K562 (cell line): ENCODE data around the gene FANCC. TPM values are rescaled to one million over a fixed set of nuclear protein-coding genes. Genes with fewer than 3 reads are reported as not detected.

Experiments used
- ATAC-seq: fragments of 200-7000 bp; cut with Tn5 transposase; 3 replicates; pipeline ENCODE4 v1.9.1; 2020; ENCODE audit warnings: moderate library complexity
- BruUV-seq: library from RNA; stranded (reverse); fragments of 400-500 nt; replicated peaks from 2 replicates; lab custom pipeline; 2021; lab: Mats Ljungman, UMichigan
- CTCF ChIA-PET: fragments of 300-600 bp; formaldehyde crosslinking; extraction: SDS; loops from one replicate; lab custom pipeline; 2021; ENCODE audit warnings: low intra/inter-chr PET ratio; lab: Yijun Ruan, JAX
- POLR2A ChIA-PET: fragments of 300-600, 350-650 bp; sonication (Branson Sonifier 250); formaldehyde crosslinking; extraction: SDS; loops from one replicate; lab custom pipeline; 2021; ENCODE audit warnings: antibody characterized with exemption, inconsistent platforms; lab: Yijun Ruan, JAX
- DNase-seq, 4 experiments: peaks; one replicate each; pipeline versions ENCODE4 v3.0.0 to v3.0.0-alpha.2; 2011 to 2018; ENCODE audit warnings: low spot score in 3 of 4, mixed read lengths in 3 of 4; ENCODE audit errors: extremely low read depth in 1 of 4
- FAIRE-seq: peaks from 2 replicates; lab custom pipeline; 2011; peaks lifted over from hg19 to GRCh38; lab: Jason Lieb, UNC
- H2AFZ ChIP-seq: 2 replicates; pipeline ENCODE4 v1.6.0; 2011; ENCODE audit warnings: low read depth, low read length, control low read depth, inconsistent platforms
- H3K27ac ChIP-seq: fragments of 200-600 bp; 3 replicates; pipeline ENCODE4 v1.8.0; 2011; ENCODE audit warnings: low read depth, mild to moderate bottlenecking, control low read depth, inconsistent platforms, low read length, moderate library complexity, mixed read lengths; ENCODE audit errors: extremely low read depth
- H3K27me3 ChIP-seq, 2 experiments: fragments of 300-600 bp in 1 of 2; 2 replicates in 1 of 2; 3 replicates in 1 of 2; pipeline versions ENCODE4 v1.6.0 to v1.8.0; 2011; ENCODE audit warnings: inconsistent platforms in 2 of 2, low read length in 2 of 2, mild to moderate bottlenecking in 1 of 2, mixed read lengths in 1 of 2, moderate library complexity in 1 of 2; ENCODE audit not compliant: control insufficient read depth in 2 of 2, insufficient read depth in 2 of 2
- H3K36me3 ChIP-seq: fragments of 300-600 bp; 3 replicates; pipeline ENCODE4 v1.8.0; 2011; ENCODE audit warnings: mild to moderate bottlenecking, low read length, inconsistent platforms; ENCODE audit not compliant: control insufficient read depth, insufficient read depth
- H3K4me1 ChIP-seq, 2 experiments: fragments of 200-600 bp in 1 of 2; replicated peaks in 1 of 2; 2 replicates in 1 of 2; 3 replicates in 1 of 2; pipeline versions ENCODE4 v1.5.1 to v1.8.0; 2011; ENCODE audit warnings: inconsistent platforms in 2 of 2, low read length in 2 of 2, mild to moderate bottlenecking in 1 of 2, mixed read lengths in 1 of 2, moderate library complexity in 1 of 2; ENCODE audit not compliant: control insufficient read depth in 2 of 2, insufficient read depth in 2 of 2
- H3K4me2 ChIP-seq: 2 replicates; pipeline ENCODE4 v1.6.1; 2011; ENCODE audit warnings: low read length, control low read depth, inconsistent platforms, mixed read lengths; ENCODE audit not compliant: insufficient read depth
- H3K4me3 ChIP-seq: fragments of 200-600 bp; sonication (generic), shearing (Covaris generic); 2 replicates; pipeline ENCODE4 v1.5.1; 2016; ENCODE audit warnings: control low read depth, inconsistent platforms
- H3K79me2 ChIP-seq: fragments of 200-600 bp; 3 replicates; pipeline ENCODE4 v1.8.0; 2011; ENCODE audit warnings: low read length, inconsistent platforms; ENCODE audit not compliant: control insufficient read depth, insufficient read depth
- H3K9ac ChIP-seq, 2 experiments: 2 replicates each; pipeline versions ENCODE4 v1.6.0 to v1.6.1; 2011; ENCODE audit warnings: low read depth in 2 of 2, low read length in 2 of 2, control low read depth in 1 of 2, inconsistent platforms in 1 of 2, mild to moderate bottlenecking in 1 of 2, mixed read lengths in 1 of 2; ENCODE audit not compliant: insufficient read depth in 1 of 2
- H3K9me1 ChIP-seq: one replicate; pipeline ENCODE4 v1.6.0; 2011; ENCODE audit warnings: inconsistent platforms, mild to moderate bottlenecking, low read length, moderate library complexity; ENCODE audit not compliant: control insufficient read depth, insufficient read depth
- H3K9me3 ChIP-seq: replicated peaks from 2 replicates; pipeline ENCODE4 v1.5.1; 2011; ENCODE audit warnings: low read depth, low read length, inconsistent platforms; ENCODE audit not compliant: control insufficient read depth, insufficient read depth
- H4K20me1 ChIP-seq: replicated peaks from 2 replicates; pipeline ENCODE4 v1.6.1; 2011; ENCODE audit warnings: low read length, inconsistent platforms, mixed read lengths; ENCODE audit not compliant: control insufficient read depth, insufficient read depth
- CC2D1A ChIP-seq: fragments of 450-650 bp; IDR thresholded peaks from 2 replicates; pipeline ENCODE4 v1.6.1; 2017; ENCODE audit warnings: mild to moderate bottlenecking
- JUND ChIP-seq, 2 experiments: IDR thresholded peaks; 2 replicates in 1 of 2; 3 replicates in 1 of 2; pipeline ENCODE4 v1.6.1; 2011; ENCODE audit warnings: borderline replicate concordance in 2 of 2, low read depth in 2 of 2, low read length in 2 of 2, improper control_type of control experiment in 1 of 2, missing biosample characterization in 1 of 2, missing genetic modification characterization in 1 of 2, missing genetic modification reagents in 1 of 2
- KLF13 ChIP-seq: fragments of 450-650 bp; IDR thresholded peaks from 2 replicates; pipeline ENCODE4 v1.6.1; 2016; ENCODE audit warnings: missing genetic modification characterization, low read depth, mild to moderate bottlenecking, missing compliant biosample characterization, moderate library complexity, borderline replicate concordance
- MXI1 ChIP-seq: IDR thresholded peaks from 2 replicates; pipeline ENCODE4 v1.6.1; 2011; ENCODE audit warnings: low read depth, mild to moderate bottlenecking, improper control_type of control experiment, low read length
- MYBL2 ChIP-seq, 2 experiments: fragments of 450-650 bp in 1 of 2; sonication (generic) in 1 of 2; formaldehyde crosslinking in 1 of 2; IDR thresholded peaks; 2 replicates each; pipeline versions ENCODE4 v1.6.1 to v1.8.1; 2017 to 2022; ENCODE audit warnings: borderline replicate concordance in 1 of 2, inconsistent platforms in 1 of 2, low read depth in 1 of 2, mild to moderate bottlenecking in 1 of 2, missing genetic modification reagents in 1 of 2, moderate library complexity in 1 of 2
- NFE2L1 ChIP-seq: fragments of 450-650 bp; IDR thresholded peaks from 2 replicates; pipeline ENCODE4 v1.6.1; 2016; ENCODE audit warnings: missing genetic modification characterization, low read depth, mild to moderate bottlenecking, missing compliant biosample characterization, moderate library complexity, borderline replicate concordance
- RBM17 ChIP-seq: fragments of 200-400 bp; formaldehyde crosslinking; IDR thresholded peaks from 2 replicates; pipeline ENCODE4 v1.6.1; 2017; ENCODE audit warnings: low read depth, mild to moderate bottlenecking, low read length, borderline replicate concordance
- SMARCE1 ChIP-seq: fragments of 450-650 bp; IDR thresholded peaks from 2 replicates; pipeline ENCODE4 v1.7.1; 2016; ENCODE audit warnings: mild to moderate bottlenecking
- SREBF1 ChIP-seq: fragments of 150-350 bp; IDR thresholded peaks from 2 replicates; pipeline ENCODE4 v1.6.1; 2014; ENCODE audit warnings: antibody characterized with exemption, low read depth, low read length, borderline replicate concordance
- SRSF7 ChIP-seq: fragments of 200-400 bp; formaldehyde crosslinking; optimal IDR thresholded peaks from 2 replicates; pipeline ENCODE3; 2017; ENCODE audit warnings: mild to moderate bottlenecking, low read depth, low read length
- TCF3 ChIP-seq: sonication (generic); formaldehyde crosslinking; IDR thresholded peaks from 2 replicates; pipeline ENCODE4 v1.4.0; 2020; ENCODE audit warnings: mild to moderate bottlenecking, missing genetic modification reagents
- WHSC1 ChIP-seq: IDR thresholded peaks from one replicate; pipeline ENCODE4 v1.6.1; 2012; ENCODE audit warnings: low read length, control low read depth, inconsistent platforms
- WGBS: fragments of 100-300 bp; shearing (Covaris generic); methylation state at CpG from one replicate; pipeline ENCODE4 v1.1.6; 2016; ENCODE audit warnings: low coverage, mixed read lengths; ENCODE audit not compliant: insufficient coverage; ENCODE audit errors: missing lambda C conversion rate; 5-methylcytosine and 5-hydroxymethylcytosine counted together
- in situ Hi-C: fragments of 300-500 bp; cut with MboI; formaldehyde crosslinking; loops from 4 replicates; pipeline ENCODE4 v1.15.0; 2018; ENCODE audit warnings: inconsistent platforms, mixed read lengths
- intact Hi-C: fragments of 100-400 bp; cut with micrococcal nuclease; formaldehyde crosslinking; loops from 2 replicates; pipeline ENCODE4 v1.14.2; 2022
- polyA plus RNA-seq, 8 experiments: library from polyadenylated mRNA; depleted of rRNA in 4 of 8; stranded (reverse) in 5 of 8; unstranded in 3 of 8; fragments of >200 nt; fragmentation: Nextera tagmentation in 2 of 8; fragmentation: Illumina TruSeq in 1 of 8; extraction: Ambion mirVana in 2 of 8; extraction: Trizol in 1 of 8; gene quantifications; 2 replicates each; pipeline versions ENCODE4 v1.2.1 to v1.2.3, GENCODE V29; 2011 to 2014; ENCODE audit warnings: inconsistent platforms in 1 of 8, missing spikeins in 1 of 8
- total RNA-seq, 7 experiments: library from RNA; depleted of rRNA in 6 of 7; stranded (reverse); fragments of >200 nt in 6 of 7; fragmentation: Illumina TruSeq in 2 of 7; extraction: Trizol in 2 of 7; gene quantifications; 2 replicates each; pipeline versions ENCODE4 v1.2.1 to v1.2.3, GENCODE V29; 2011 to 2021; ENCODE audit warnings: low replicate concordance in 1 of 7
- TF ChIP-seq, protein P1 (sequence below): fragments of 450-650 bp; IDR thresholded peaks from 2 replicates; pipeline ENCODE4 v1.7.0; 2016; ENCODE audit warnings: borderline replicate concordance
- TF ChIP-seq, protein P2 (sequence below), 2 experiments: fragments of 200-800 bp in 1 of 2; sonication (Bioruptor generic) in 1 of 2; sonication (generic) in 1 of 2; formaldehyde crosslinking in 1 of 2; IDR thresholded peaks in 1 of 2; conservative IDR thresholded peaks in 1 of 2; 2 replicates each; pipeline versions ENCODE4 v1.5.0 to v1.6.1; 2016 to 2020; ENCODE audit warnings: missing compliant biosample characterization in 1 of 2, missing genetic modification characterization in 1 of 2, missing genetic modification reagents in 1 of 2
- TF ChIP-seq, protein P3 (sequence below): fragments of 450-650 bp; IDR thresholded peaks from 2 replicates; pipeline ENCODE4 v1.6.1; 2016; ENCODE audit warnings: mild to moderate bottlenecking

FANCC gene
- total and polyA plus RNA-seq, 9 of the 15 experiments (the other 6 are each of a cell fraction or from before 2014, with no cell fraction given): 4.6 to 18.4 (median 14.2) TPM

DNA sequence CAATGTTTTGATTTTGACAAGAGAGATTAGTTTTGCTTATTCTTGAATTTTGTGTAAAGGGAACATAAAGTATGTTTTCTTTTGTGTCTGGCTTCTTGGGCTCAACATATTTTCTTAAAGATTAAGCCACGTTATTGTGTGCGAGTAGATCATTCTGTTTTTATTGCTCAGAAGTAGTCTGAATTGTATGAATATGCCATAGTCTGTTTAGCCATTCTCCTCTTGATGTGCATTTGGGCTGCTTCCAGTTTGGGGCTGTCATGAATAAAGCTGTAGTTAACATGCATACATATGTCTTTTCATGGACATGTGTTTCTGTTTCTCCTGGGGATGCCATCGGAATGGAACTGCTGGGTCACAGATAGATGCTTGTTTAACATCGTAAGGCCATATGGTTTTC, 198.9 kb downstream of the FANCC start:
- Histone ChIP-seq H3K4me3 (no peak overlapping the region), H3K27me3 (no peaks in the 10 kb centered on the region), H3K9me1 (no peaks in the 10 kb centered on the region), H2AFZ (no peak overlapping the region), H4K20me1 (no peaks in the 10 kb centered on the region), H3K36me3 (peaks cover 3% of the 10 kb centered on the region; the same call in 1 of the 3 replicates), H3K9me3 (no peaks in the 10 kb centered on the region), H3K27ac (no peak overlapping the region), H3K4me1 (no peaks in the 10 kb centered on the region), H3K79me2 (no peaks in the 10 kb centered on the region), H3K9ac (no peak overlapping the region), H3K4me2 (no peak overlapping the region)
- POLR2A ChIA-PET: interaction anchor here (0.6 kb wide), 1 partner anchor 29 kb away, joined by 3 read pairs; no protein-coding TSS in a partner anchor
- intact Hi-C loops: no loop called here
- no peak for DNase-seq
- BruUV-seq: no TSS peak
- CTCF ChIA-PET: no interaction called here
- no peak for FAIRE-seq
- ATAC-seq: no peak
- in situ Hi-C loops: no loop called here
- 83% methylated on average over 4 of the region's 4 CpGs for WGBS
- TF ChIP-seq TCF3: no peak
- no peak for TF ChIP-seq WHSC1
- no peak for TF ChIP-seq MXI1
- no peak for TF ChIP-seq MYBL2 (IDR thresholded peaks at IDR 0.05; ENCODE audit: low read depth)
- no peak for TF ChIP-seq MYBL2 (CRISPR knock-in tag; IDR thresholded peaks at IDR 0.05; ENCODE audit: borderline replicate concordance)
- TF ChIP-seq KLF13 (tag): no peak
- TF ChIP-seq, protein P1, sequence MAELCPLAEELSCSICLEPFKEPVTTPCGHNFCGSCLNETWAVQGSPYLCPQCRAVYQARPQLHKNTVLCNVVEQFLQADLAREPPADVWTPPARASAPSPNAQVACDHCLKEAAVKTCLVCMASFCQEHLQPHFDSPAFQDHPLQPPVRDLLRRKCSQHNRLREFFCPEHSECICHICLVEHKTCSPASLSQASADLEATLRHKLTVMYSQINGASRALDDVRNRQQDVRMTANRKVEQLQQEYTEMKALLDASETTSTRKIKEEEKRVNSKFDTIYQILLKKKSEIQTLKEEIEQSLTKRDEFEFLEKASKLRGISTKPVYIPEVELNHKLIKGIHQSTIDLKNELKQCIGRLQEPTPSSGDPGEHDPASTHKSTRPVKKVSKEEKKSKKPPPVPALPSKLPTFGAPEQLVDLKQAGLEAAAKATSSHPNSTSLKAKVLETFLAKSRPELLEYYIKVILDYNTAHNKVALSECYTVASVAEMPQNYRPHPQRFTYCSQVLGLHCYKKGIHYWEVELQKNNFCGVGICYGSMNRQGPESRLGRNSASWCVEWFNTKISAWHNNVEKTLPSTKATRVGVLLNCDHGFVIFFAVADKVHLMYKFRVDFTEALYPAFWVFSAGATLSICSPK: no peak
- TF ChIP-seq, protein P2, sequence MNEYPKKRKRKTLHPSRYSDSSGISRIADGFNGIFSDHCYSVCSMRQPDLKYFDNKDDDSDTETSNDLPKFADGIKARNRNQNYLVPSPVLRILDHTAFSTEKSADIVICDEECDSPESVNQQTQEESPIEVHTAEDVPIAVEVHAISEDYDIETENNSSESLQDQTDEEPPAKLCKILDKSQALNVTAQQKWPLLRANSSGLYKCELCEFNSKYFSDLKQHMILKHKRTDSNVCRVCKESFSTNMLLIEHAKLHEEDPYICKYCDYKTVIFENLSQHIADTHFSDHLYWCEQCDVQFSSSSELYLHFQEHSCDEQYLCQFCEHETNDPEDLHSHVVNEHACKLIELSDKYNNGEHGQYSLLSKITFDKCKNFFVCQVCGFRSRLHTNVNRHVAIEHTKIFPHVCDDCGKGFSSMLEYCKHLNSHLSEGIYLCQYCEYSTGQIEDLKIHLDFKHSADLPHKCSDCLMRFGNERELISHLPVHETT (CRISPR knock-in tag; conservative IDR thresholded peaks at IDR 0.05 in 1 of 2, IDR thresholded peaks at IDR 0.05 in 1 of 2): no peak
- TF ChIP-seq CC2D1A: no peak
- no peak for TF ChIP-seq SMARCE1
- no peak for TF ChIP-seq JUND (IDR thresholded peaks at IDR 0.05; ENCODE audit: borderline replicate concordance, low read depth, low read length)
- TF ChIP-seq JUND (tag; IDR thresholded peaks at IDR 0.05; ENCODE audit: borderline replicate concordance, low read depth, low read length): no peak
- TF ChIP-seq SREBF1: no peak
- TF ChIP-seq NFE2L1 (tag): no peak
- no peak for TF ChIP-seq RBM17
- TF ChIP-seq, protein P3, sequence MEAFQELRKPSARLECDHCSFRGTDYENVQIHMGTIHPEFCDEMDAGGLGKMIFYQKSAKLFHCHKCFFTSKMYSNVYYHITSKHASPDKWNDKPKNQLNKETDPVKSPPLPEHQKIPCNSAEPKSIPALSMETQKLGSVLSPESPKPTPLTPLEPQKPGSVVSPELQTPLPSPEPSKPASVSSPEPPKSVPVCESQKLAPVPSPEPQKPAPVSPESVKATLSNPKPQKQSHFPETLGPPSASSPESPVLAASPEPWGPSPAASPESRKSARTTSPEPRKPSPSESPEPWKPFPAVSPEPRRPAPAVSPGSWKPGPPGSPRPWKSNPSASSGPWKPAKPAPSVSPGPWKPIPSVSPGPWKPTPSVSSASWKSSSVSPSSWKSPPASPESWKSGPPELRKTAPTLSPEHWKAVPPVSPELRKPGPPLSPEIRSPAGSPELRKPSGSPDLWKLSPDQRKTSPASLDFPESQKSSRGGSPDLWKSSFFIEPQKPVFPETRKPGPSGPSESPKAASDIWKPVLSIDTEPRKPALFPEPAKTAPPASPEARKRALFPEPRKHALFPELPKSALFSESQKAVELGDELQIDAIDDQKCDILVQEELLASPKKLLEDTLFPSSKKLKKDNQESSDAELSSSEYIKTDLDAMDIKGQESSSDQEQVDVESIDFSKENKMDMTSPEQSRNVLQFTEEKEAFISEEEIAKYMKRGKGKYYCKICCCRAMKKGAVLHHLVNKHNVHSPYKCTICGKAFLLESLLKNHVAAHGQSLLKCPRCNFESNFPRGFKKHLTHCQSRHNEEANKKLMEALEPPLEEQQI: no peak
- no peak for TF ChIP-seq SRSF7
